Keratinocyte (primary cell): Measurements from ENCODE around the gene CCBE1. TPM values are rescaled to one million over a fixed set of nuclear protein-coding genes. Genes with fewer than 3 reads are reported as not detected.

Experiments
- DNase-seq: peaks from one replicate; pipeline ENCODE4 v3.0.0-alpha.2; 2011; ENCODE audit warnings: low read depth, missing footprints, low spot score
- FAIRE-seq: peaks from 2 replicates; lab custom pipeline; 2011; peaks lifted over from hg19 to GRCh38; lab: Jason Lieb, UNC
- H2AFZ ChIP-seq: 2 replicates; pipeline ENCODE4 v1.6.0; 2012; ENCODE audit warnings: low read length, control low read depth, inconsistent platforms; ENCODE audit not compliant: control insufficient read depth
- H3K27ac ChIP-seq: 2 replicates; pipeline ENCODE4 v1.5.1; 2011; ENCODE audit warnings: low read length; ENCODE audit not compliant: control insufficient read depth, insufficient read depth
- H3K27me3 ChIP-seq: 3 replicates; pipeline ENCODE4 v1.6.0; 2011; ENCODE audit warnings: low read length; ENCODE audit not compliant: control insufficient read depth, insufficient read depth; ENCODE audit errors: extremely low read depth
- H3K36me3 ChIP-seq, 2 experiments: 2 replicates in 1 of 2; 3 replicates in 1 of 2; pipeline ENCODE4 v1.5.1; 2011; ENCODE audit warnings: low read length in 2 of 2, mild to moderate bottlenecking in 1 of 2; ENCODE audit not compliant: control insufficient read depth in 2 of 2, insufficient read depth in 2 of 2; ENCODE audit errors: extremely low read depth in 1 of 2
- H3K4me1 ChIP-seq: 3 replicates; pipeline ENCODE4 v1.5.1; 2011; ENCODE audit warnings: low read length; ENCODE audit not compliant: control insufficient read depth, insufficient read depth; ENCODE audit errors: extremely low read depth
- H3K4me2 ChIP-seq: 3 replicates; pipeline ENCODE4 v1.6.0; 2011; ENCODE audit warnings: low read depth, low read length; ENCODE audit not compliant: control insufficient read depth, insufficient read depth; ENCODE audit errors: extremely low read depth
- H3K4me3 ChIP-seq, 3 experiments: fragments of 200-600 bp in 1 of 3; sonication (generic) in 1 of 3; 2 replicates in 2 of 3; 3 replicates in 1 of 3; pipeline ENCODE4 v1.5.1; 2011 to 2016; ENCODE audit warnings: low read length in 3 of 3, mild to moderate bottlenecking in 3 of 3, control low read depth in 2 of 3, inconsistent platforms in 1 of 3, low read depth in 1 of 3, mixed read lengths in 1 of 3, mixed run types in 1 of 3, moderate library complexity in 1 of 3; ENCODE audit not compliant: control insufficient read depth in 2 of 3, insufficient read depth in 2 of 3; ENCODE audit errors: extremely low read depth in 1 of 3
- H3K79me2 ChIP-seq: 2 replicates; pipeline ENCODE4 v1.6.0; 2012; ENCODE audit warnings: low read length; ENCODE audit not compliant: control insufficient read depth, insufficient read depth
- H3K9ac ChIP-seq: 3 replicates; pipeline ENCODE4 v1.6.0; 2011; ENCODE audit warnings: low read length; ENCODE audit not compliant: control insufficient read depth, insufficient read depth; ENCODE audit errors: extremely low read depth
- H3K9me1 ChIP-seq: 3 replicates; pipeline ENCODE4 v1.6.0; 2011; ENCODE audit warnings: low read length; ENCODE audit not compliant: control insufficient read depth, insufficient read depth; ENCODE audit errors: extremely low read depth
- H3K9me3 ChIP-seq: 2 replicates; pipeline ENCODE4 v1.5.1; 2012; ENCODE audit warnings: low read depth, low read length; ENCODE audit not compliant: control insufficient read depth
- H4K20me1 ChIP-seq: 3 replicates; pipeline ENCODE4 v1.6.0; 2011; ENCODE audit warnings: low read length; ENCODE audit not compliant: control insufficient read depth, insufficient read depth; ENCODE audit errors: extremely low read depth
- CTCF ChIP-seq, 3 experiments: IDR thresholded peaks in 1 of 3; conservative IDR thresholded peaks in 1 of 3; optimal IDR thresholded peaks in 1 of 3; 2 replicates in 2 of 3; 3 replicates in 1 of 3; pipeline versions ENCODE3 to v1.5.1; 2011; ENCODE audit warnings: low read length in 3 of 3, mild to moderate bottlenecking in 3 of 3, moderate library complexity in 2 of 3, control low read depth in 1 of 3, inconsistent platforms in 1 of 3; ENCODE audit not compliant: insufficient read depth in 2 of 3; ENCODE audit errors: extremely low read depth in 1 of 3
- EZH2 ChIP-seq: IDR thresholded peaks from one replicate; pipeline ENCODE4 v1.6.1; 2012; ENCODE audit warnings: inconsistent platforms, mild to moderate bottlenecking, low read length, moderate library complexity
- dilution Hi-C: fragments of 300-500 bp; cut with MboI; formaldehyde crosslinking; loops from one replicate; pipeline ENCODE4 v1.7.0; 2020; ENCODE audit warnings: low sequenced_read_pairs; ENCODE audit not compliant: extremely low pct_ligation_motif_present
- polyA plus RNA-seq, 5 experiments: library from polyadenylated mRNA; depleted of rRNA in 3 of 5; stranded (reverse) in 3 of 5; stranded (forward) in 1 of 5; unstranded in 1 of 5; fragments of >200 nt; gene quantifications; 1 replicate in 1 of 5; 2 replicates in 3 of 5; 3 replicates in 1 of 5; pipeline versions ENCODE4 v1.2.1 to v1.2.3, GENCODE V29; 2011 to 2012; ENCODE audit warnings: missing spikeins in 2 of 5, low read depth in 1 of 5, low replicate concordance in 1 of 5

The CCBE1 gene
- polyA plus RNA-seq, 1 donor (not counting 4 experiments of a cell fraction or from before 2014, with no cell fraction given): 20.1 TPM

DNA sequence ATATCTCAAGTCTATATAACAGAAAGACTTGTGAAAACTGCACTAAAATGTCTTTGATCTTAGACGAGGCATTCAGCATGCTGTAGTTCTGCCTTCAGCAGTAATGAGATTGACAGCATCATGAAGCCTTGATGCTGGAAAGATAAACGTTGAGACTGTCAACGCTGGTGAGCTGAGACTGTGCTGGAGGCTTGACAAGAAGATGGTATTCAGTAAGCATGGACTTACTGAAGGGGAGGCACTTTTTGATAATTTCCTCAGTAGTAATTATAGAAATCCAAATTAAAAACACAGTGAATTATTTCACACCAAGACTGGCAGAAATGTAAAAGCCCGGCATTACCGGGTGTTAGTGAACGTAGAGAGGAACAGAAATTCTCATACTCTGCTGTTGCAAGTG, 162.2 kb downstream of the CCBE1 start:
- Histone ChIP-seq H3K4me2 (no peak overlapping the region), H3K9ac (no peak overlapping the region), H3K9me1 (no peaks in the 10 kb centered on the region), H3K36me3 (no peaks in the 10 kb centered on the region), H3K79me2 (no peaks in the 10 kb centered on the region), H3K4me1 (no peaks in the 10 kb centered on the region), H3K4me3 (no peak overlapping the region), H4K20me1 (no peaks in the 10 kb centered on the region), H3K27ac (no peak overlapping the region), H3K9me3 (no peaks in the 10 kb centered on the region), H3K27me3 (no peaks in the 10 kb centered on the region), H2AFZ (no peak overlapping the region)
- no peak for FAIRE-seq
- dilution Hi-C loops: no loop called here
- TF ChIP-seq EZH2 (no peak), CTCF (optimal IDR thresholded peaks at IDR 0.05 in 1 of 3, IDR thresholded peaks at IDR 0.05 in 1 of 3, conservative IDR thresholded peaks at IDR 0.05 in 1 of 3; ENCODE audit: extremely low read depth in 1 of 3, insufficient read depth in 2 of 3, low read length in 3 of 3) (no peak)
- no peak for DNase-seq

GRCh38 chr18:59528866-59529265, 168.4 kb downstream of the CCBE1 start:
- FAIRE-seq (no peak), DNase-seq (no peak)
- no peak overlapping the region for H3K27ac ChIP-seq
- dilution Hi-C loops: no loop called here
- no peaks in the 10 kb centered on the region for H3K9me3 ChIP-seq
- no peaks in the 10 kb centered on the region for H3K27me3 ChIP-seq
- no peaks in the 10 kb centered on the region for H4K20me1 ChIP-seq
- H3K9ac ChIP-seq: no peak overlapping the region
- no peak overlapping the region for H3K4me3 ChIP-seq
- H3K4me1 ChIP-seq: no peaks in the 10 kb centered on the region
- no peak overlapping the region for H2AFZ ChIP-seq
- TF ChIP-seq CTCF (optimal IDR thresholded peaks at IDR 0.05 in 1 of 3, IDR thresholded peaks at IDR 0.05 in 1 of 3, conservative IDR thresholded peaks at IDR 0.05 in 1 of 3; ENCODE audit: extremely low read depth in 1 of 3, insufficient read depth in 2 of 3, low read length in 3 of 3) (no peak), EZH2 (no peak)
- H3K9me1 ChIP-seq: no peaks in the 10 kb centered on the region
- H3K79me2 ChIP-seq: no peaks in the 10 kb centered on the region
- no peak overlapping the region for H3K4me2 ChIP-seq
- H3K36me3 ChIP-seq: no peaks in the 10 kb centered on the region
